Activated gamma-delta T cell treated with Interleukin-2 at 50 U/mL for 16 hours (primary cell): ENCODE data around the gene ANAPC10.
"Not testable (repeated sequence)": the region's sequence is repeated elsewhere in the genome, so short reads cannot be mapped to it uniquely, and the experiment has no call there.

Experiments used
- DNase-seq: peaks from one replicate; pipeline ENCODE4 v3.0.0-alpha.2; 2020

The ANAPC10 gene

DNA sequence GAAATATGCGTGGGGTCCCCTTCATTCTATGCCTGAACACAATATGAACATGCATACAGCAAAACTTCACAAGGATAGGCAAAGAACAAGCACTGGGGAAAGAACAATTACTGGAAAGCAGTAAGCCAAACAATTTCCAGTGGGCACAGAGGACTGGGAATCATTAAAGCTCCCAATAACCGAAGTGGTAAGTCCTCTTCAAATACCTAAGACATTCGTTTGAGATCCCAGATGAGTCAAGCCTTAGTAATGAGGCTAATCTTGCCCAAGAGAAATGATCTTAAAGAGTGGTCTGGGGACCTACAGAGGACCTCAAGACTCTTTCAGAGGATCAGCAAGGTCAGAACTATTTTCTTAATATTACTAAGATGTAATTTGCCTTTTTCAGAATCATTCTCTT is 28.6 kb downstream of the ANAPC10 start:
- no peak for DNase-seq

- DNase-seq: no peak
Observed at GRCh38 chr4:145066063-145066501, 31.9 kb downstream of the ANAPC10 start.

- DNase-seq: no peak
Observed at GRCh38 chr4:145061318-145061920, 36.6 kb downstream of the ANAPC10 start.

GRCh38 chr4:145058256-145058655 is 39.7 kb downstream of the ANAPC10 start:
- no peak for DNase-seq

DNA sequence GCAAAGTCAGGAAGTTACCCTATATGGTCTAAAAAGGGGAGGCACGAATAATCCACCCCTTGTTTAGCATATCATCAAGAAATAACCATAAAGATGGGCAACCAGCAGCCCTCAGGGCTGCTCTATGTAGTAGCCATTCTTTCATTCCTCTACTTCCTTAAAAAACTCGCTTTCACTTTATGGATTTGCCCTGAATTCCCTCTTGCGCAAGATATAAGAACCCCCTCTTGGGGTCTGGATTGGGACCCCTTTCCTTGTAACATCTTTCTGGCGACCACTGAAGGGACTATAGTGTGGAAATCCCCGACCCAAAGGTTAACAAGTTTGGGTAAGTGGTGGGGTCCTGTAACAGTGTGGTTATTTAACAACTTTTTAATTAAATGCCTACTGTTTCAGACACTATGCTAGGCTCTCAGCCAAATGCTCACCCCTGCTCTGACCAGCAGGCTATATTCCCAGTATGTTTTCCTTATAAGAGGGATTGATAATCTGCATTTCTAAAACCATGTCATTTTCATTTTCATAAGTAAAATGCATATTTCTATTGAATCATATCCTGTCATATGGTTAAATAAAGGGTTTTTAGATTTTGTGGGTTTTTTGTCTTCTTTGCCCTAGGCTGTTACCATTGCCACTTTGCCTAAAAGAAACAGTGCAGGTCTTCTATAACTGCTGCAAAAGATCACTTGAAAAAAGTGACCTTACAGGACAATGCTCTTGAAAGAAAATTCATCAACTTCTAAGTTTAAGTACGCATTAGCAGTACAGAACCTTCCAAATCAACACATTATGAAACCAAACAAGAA is 41.5 kb downstream of the ANAPC10 start:
- DNase-seq: no peak

DNA sequence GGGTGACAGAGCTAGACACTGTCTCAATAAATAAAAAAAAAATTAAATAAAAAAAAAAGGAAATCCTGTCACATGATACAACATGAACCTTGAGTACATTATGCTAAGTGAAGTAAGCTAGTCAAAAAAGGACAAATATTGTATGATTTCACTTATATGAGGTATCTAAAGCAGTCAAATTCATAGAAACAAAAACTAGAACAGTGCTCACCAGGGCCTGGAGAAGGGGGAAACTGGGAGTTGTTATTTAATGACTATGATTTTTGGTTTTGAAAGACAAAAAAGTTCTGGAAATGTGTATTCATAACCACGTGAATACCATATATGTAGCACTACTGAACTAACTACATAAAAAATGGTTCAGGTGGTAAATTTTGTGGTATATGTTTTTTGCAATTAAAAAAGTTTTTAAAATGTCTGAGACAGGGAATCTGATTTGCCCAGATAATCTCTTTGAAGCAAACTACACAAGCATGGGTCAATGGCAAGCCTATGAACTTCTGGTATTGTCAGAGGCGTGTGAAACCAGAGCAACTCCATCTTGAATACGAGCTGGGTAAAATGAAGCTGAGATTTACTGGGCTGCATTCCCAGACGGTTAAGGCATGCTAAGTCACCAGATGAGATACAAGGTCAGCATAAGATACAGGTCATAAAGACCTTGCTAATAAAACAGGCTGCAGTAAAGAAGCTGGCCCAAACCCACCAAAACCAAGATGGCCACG is 42.3 kb downstream of the ANAPC10 start:
- no peak for DNase-seq

DNA sequence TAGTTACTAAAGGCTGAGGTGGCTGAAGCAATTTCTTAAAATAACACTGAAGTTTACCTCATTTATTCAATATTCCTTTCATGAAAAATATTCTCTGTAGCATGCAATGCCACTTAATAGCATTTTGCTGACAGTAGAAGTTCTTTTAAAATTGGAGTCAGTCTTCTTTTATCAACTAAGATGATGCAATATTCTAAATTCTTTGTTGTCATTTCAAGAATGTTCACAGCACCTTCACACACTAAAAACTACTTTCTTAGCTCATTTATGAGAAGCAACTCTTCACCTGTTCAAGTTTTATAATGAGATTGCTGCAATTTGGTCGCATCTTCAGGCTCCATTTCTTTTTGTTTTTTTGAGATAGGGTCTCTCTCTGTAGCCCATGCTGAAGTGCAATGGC is 48.8 kb downstream of the ANAPC10 start:
- DNase-seq: no peak

- no peak for DNase-seq
Observed at GRCh38 chr4:145048817-145049216, 49.2 kb downstream of the ANAPC10 start.

DNA sequence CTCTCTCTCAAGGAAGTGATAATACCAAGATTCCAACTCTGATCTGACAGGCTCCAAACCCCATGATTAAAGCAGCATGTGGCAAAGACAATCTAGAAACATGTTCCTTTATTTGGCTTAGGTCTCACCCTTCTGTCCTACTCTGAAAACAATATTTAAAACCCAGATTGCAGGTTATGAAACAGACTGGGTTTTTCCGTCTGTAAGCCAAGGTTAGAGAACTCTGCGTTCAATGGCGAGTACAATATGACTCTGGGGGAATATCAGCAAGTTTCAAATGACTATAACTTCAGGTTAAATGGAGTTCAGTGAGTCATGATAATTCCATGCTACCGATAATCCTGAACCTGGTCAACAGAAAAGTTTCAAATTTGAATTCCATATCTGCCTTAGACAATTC is 50.8 kb downstream of the ANAPC10 start:
- no peak for DNase-seq

GRCh38 chr4:145045180-145045579 is 52.8 kb downstream of the ANAPC10 start:
- no peak for DNase-seq

GRCh38 chr4:145044341-145044740 is 53.7 kb downstream of the ANAPC10 start:
- DNase-seq: no peak

DNA sequence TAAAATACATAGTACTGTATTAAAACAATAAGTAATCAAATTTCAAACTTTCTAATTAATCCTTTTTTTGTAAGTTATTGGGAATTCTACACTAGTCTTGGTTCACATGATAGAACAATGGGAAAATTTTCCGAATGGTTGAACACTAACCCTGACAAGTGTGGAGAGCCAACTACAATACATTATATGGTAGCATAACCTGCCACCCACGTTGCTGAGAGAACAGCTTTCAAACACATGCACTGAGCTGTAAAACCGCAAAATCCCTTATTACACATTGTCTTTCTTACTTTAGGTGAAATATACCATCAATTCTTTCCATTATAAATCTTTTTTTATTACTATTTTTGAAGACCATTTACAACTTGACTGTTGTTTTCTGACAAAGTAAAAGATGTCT is 54.7 kb downstream of the ANAPC10 start:
- no peak for DNase-seq

DNA sequence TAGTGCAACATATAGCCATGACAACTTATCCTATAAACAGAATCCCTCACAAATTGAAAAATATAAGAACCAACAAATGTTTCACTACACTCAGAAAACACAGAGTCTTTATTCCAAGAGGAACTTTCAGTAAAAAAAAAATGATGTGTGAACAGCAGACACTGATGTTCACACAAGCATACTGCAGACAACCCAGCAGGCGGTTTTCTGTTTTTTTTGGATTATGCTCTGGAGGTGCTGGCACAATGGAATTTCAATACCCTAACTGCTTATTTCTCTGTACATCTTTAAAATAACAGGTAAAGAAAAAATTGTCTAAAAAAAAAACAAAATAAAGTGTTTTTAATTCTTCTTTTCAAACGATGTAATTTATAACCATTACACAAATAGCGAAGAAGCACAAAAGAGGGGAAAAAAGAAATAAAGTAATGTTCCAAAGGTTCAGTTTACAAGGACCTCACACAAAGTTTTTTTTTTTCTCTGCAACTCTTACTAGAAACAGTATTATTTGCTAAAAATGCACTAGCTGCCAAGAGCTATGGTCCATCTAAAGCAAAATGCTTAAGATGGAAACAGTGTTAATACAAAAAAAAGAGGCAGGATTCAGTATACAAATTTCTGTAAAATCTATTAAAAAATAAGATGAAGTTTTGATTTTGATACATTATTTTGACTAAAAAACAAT is 55.3 kb downstream of the ANAPC10 start:
- no peak for DNase-seq

DNA sequence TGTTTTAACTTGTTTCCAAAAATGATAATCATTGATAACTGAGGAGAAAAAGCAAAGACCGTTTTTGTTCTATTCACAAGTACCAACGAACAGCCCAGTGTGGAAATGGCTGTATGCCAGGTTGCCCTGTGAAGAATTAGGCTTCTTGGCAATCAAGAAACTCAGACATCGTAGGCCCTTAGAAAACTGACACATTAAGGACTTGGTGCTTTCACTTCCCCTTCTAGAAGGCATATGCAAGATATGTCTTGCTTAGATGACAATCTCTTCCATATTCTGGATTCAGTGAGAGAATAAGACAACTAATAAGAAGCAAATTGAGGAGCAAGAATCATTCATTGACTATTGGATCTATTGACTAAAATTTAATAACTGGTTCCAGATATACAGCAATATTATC is 56.6 kb downstream of the ANAPC10 start:
- no peak for DNase-seq

- no peak for DNase-seq
Observed at GRCh38 chr4:145035494-145036136, 62.4 kb downstream of the ANAPC10 start.

- no peak for DNase-seq
Observed at GRCh38 chr4:145034727-145035211, 63.2 kb downstream of the ANAPC10 start.

- no peak for DNase-seq
Observed at GRCh38 chr4:145019346-145019745, 78.7 kb downstream of the ANAPC10 start.

DNA sequence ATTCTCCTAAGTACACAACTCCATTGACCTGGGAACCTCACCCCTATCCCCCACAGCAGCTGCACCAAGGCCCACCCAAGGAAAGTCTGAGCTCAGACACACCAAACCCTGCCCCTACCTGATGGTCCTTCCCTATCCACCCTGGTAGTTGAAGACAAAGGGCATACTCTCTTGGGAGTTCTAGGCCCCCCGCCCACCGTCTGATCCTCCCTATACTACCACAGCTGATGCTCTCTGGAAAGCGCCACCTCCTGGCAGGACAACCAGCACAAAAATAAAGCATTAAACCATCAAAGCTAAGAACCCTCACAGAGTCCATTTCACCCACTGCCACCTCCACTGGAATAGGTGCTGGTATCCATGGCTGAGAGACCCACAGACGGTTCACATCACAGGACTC is 83.6 kb downstream of the ANAPC10 start:
- no peak for DNase-seq

DNA sequence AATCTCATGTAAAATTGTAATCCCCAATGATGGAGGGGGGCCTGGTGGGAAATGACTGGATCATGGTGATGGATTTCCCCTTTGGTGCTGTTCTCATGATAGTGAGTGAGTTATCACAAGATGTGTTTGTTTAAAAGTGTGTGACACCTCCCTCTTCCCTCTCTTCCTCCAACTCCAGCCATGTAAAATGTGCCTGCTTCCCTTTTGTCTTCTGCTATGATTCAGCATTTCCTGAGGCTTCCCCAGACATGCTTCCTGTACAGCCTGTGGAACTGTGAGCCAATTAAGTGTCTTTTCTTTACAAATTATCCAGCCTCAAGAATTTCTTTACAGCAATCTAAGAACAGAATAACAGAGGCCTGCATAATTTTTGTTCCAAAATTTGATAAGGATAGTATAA is 85.2 kb downstream of the ANAPC10 start:
- DNase-seq: no peak

DNA sequence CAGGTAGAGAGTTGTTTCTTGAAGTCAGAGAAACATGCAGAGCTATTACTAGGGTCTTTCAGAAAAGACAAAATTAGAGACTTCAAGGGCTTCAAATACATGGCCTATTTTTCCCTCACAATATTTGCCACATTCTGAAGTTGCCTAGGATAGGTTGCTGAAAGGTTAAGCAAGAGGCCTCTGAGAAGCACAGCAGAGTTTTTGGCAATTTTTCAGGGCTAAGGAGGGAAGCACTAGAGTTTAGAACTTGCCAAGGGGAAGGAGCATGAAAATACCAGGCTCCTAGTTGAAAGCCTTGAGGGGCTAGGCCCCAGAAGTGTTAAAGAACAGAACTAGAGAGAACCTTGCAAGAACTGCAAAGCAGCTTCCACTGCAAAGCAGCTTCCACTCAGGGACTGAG is 86.4 kb downstream of the ANAPC10 start:
- no peak for DNase-seq

DNA sequence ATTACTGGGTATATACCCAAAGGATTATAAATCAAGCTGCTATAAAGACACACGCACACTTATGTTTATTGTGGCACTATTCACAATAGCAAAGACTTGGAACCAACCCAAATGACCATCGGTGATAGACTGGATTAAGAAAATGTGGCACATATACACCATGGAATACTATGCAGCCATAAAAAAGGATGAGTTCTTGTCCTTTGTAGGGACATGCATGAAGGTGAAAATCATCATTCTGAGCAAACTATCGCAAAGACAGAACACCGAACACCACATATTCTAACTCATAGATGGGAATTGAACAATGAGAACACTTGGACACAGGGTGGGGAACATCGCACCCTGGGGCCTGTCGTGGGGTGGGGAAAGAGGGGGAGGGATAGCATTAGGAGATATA is 87.7 kb downstream of the ANAPC10 start:
- not testable (repeated sequence) for DNase-seq

- DNase-seq: no peak
Observed at GRCh38 chr4:145003675-145004074, 94.3 kb downstream of the ANAPC10 start.

GRCh38 chr4:145001635-145002034 is 96.4 kb downstream of the ANAPC10 start:
- DNase-seq: no peak
